ENCODE results near the gene FBLN7.
"Not testable (repeated sequence)": the region's sequence is repeated elsewhere in the genome, so short reads cannot be mapped to it uniquely, and the experiment has no call there.

FBLN7 gene

DNA sequence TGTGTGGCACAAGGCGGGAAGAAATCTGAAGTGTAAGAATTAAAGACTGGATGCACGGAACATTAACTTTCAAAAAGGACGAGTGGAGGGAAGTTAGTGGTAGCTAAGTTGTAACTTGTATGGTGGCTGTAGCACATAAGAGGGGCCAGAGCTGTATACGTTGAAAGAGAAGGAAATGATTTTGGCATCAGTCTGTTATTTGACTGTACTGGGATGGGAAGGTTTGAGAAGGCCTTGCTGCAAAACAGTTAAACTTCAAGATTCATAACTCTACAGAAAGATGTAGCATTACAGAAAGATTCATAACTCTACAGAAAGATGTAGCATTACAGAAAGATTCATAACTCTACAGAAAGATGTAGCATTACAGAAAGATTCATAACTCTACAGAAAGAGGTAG is 24.8 kb upstream of the FBLN7 start:
- H3K27ac ChIP-seq (ENCODE audit: low read depth, low read length); H3K4me1 ChIP-seq (ENCODE audit: control insufficient read depth in 5 of 5, insufficient read depth in 5 of 5, low read length in 5 of 5); H3K27me3 ChIP-seq (ENCODE audit: control insufficient read depth in 5 of 5, insufficient read depth in 4 of 5, low read length in 5 of 5); H3K9ac ChIP-seq (ENCODE audit: low read length in 5 of 5); H3K9me3 ChIP-seq (ENCODE audit: control insufficient read depth in 5 of 5, low read length in 5 of 5); H3K4me3 ChIP-seq (ENCODE audit: low read depth in 1 of 5, low read length in 5 of 5): not testable (repeated sequence)
- peaks cover 13 to 36% (median 23%) of the 10 kb centered on the region in 5 donors for H3K36me3 ChIP-seq (ENCODE audit: control insufficient read depth in 5 of 5, insufficient read depth in 5 of 5, low read length in 5 of 5)

DNA sequence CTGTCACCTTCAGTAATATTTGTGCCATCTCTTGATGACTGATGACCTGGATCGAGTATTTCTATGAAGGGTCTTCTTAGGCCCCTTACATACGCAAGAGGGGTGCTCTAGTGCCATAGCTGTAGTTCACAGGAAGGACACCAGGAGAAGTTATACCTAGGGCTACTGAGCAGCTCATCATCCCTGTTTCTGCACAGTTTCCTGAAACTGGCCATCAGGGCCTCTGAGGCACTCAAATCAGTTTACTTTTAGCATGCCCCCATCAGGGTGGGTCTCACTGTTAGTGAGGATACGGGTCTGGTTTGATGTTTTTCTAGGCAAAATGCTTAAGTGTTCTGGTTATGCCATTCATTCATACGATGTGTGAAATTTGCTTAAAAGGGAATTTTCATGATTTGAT is 20.0 kb upstream of the FBLN7 start:
- Histone ChIP-seq H3K27ac (ENCODE audit: low read depth, low read length) (no peak overlapping the region), H3K4me1 (ENCODE audit: control insufficient read depth in 5 of 5, insufficient read depth in 5 of 5, low read length in 5 of 5) (peaks cover 0 to 7% (median 0%) of the 10 kb centered on the region in 5 donors), H3K9ac (ENCODE audit: low read length in 5 of 5) (peak overlapping the region in 1 of 5 donors; percentile 0), H3K36me3 (ENCODE audit: control insufficient read depth in 5 of 5, insufficient read depth in 5 of 5, low read length in 5 of 5) (peaks cover 6 to 23% (median 10%) of the 10 kb centered on the region in 5 donors), H3K4me3 (ENCODE audit: low read depth in 1 of 5, low read length in 5 of 5) (no peak overlapping the region), H3K9me3 (ENCODE audit: control insufficient read depth in 5 of 5, low read length in 5 of 5) (no peaks in the 10 kb centered on the region), H3K27me3 (ENCODE audit: control insufficient read depth in 5 of 5, insufficient read depth in 4 of 5, low read length in 5 of 5) (no peaks in the 10 kb centered on the region)

DNA sequence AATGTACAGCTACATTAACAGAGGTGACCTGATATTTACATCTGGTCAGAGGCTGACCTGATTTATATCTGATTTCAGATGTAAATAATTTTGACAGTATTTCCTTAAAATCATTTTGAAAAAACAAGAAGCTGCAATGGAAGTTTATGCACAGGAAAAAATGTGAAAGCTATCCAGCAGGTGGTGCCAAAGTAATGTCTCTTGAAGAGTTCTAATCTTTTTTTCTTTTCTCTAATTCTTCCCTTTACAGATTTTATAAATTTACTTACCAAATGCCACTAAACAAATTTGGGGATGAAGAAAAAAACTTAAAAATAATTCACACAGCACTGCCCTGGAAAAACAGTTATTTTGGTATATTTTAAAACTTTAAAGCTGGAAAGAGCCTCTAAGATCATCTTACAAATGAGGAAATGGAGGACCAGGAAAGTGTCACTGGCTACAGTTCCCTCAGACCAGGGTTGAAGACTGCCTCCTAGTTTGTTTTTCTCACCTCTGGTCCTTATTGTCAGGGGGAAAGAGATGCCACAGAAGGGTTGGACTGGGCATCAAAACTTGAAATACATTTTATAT is 16.4 kb upstream of the FBLN7 start:
- no peak overlapping the region for H3K4me3 ChIP-seq (ENCODE audit: low read depth in 1 of 5, low read length in 5 of 5)
- H3K27ac ChIP-seq (ENCODE audit: low read depth, low read length) = no peak overlapping the region
- no peaks in the 10 kb centered on the region for H3K9me3 ChIP-seq (ENCODE audit: control insufficient read depth in 5 of 5, low read length in 5 of 5)
- H3K27me3 ChIP-seq (ENCODE audit: control insufficient read depth in 5 of 5, insufficient read depth in 4 of 5, low read length in 5 of 5) = no peaks in the 10 kb centered on the region
- H3K9ac ChIP-seq (ENCODE audit: low read length in 5 of 5) = no peak overlapping the region
- H3K4me1 ChIP-seq (ENCODE audit: control insufficient read depth in 5 of 5, insufficient read depth in 5 of 5, low read length in 5 of 5) = peaks cover 0 to 7% (median 0%) of the 10 kb centered on the region in 5 donors
- peaks cover 0 to 16% (median 7%) of the 10 kb centered on the region in 5 donors for H3K36me3 ChIP-seq (ENCODE audit: control insufficient read depth in 5 of 5, insufficient read depth in 5 of 5, low read length in 5 of 5)

DNA sequence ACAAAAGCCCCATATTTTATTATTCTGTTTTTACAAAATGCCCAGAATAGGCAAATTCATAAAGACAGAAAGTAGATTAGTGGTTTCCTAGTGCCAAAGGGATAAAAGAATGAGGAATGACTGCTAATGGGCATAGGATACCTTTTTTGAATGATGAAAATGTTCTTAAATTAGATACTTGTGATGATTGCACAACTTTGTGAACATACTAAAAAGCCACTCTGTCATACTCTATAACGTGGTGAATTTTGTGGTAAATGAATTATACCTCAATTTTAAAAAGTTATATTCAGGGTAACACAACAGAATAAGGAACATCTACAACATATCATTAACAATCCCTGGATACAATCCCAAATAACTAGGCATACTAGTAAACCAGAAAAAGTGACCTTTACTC is 9.1 kb upstream of the FBLN7 start:
- H3K27me3 ChIP-seq (ENCODE audit: control insufficient read depth in 5 of 5, insufficient read depth in 4 of 5, low read length in 5 of 5) = no peaks in the 10 kb centered on the region
- H3K9me3 ChIP-seq (ENCODE audit: control insufficient read depth in 5 of 5, low read length in 5 of 5) = peaks cover 0 to 3% (median 0%) of the 10 kb centered on the region in 5 donors
- H3K4me1 ChIP-seq (ENCODE audit: control insufficient read depth in 5 of 5, insufficient read depth in 5 of 5, low read length in 5 of 5) = no peaks in the 10 kb centered on the region
- no peak overlapping the region for H3K27ac ChIP-seq (ENCODE audit: low read depth, low read length)
- H3K36me3 ChIP-seq (ENCODE audit: control insufficient read depth in 5 of 5, insufficient read depth in 5 of 5, low read length in 5 of 5) = no peaks in the 10 kb centered on the region
- no peak overlapping the region for H3K4me3 ChIP-seq (ENCODE audit: low read depth in 1 of 5, low read length in 5 of 5)
- no peak overlapping the region for H3K9ac ChIP-seq (ENCODE audit: low read length in 5 of 5)

DNA sequence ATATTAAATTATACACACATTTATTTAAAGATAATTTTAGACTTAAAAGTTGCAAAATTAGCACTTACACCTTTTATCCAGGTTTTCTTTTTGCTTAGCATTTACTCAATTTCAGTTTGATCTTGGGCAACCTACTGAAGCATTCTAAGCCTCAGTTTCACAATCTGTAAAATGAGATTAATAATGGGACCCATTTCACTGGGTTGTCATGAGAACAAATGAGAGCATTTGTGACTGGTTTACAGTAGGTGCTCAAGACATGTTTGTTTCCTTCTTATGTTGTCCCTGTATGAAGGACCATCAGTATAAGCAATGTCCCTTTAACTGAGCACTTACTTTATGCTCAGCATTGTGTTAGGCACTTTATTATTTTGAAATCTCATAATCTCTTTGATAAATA is 4.8 kb upstream of the FBLN7 start:
- H3K9me3 ChIP-seq (ENCODE audit: control insufficient read depth in 5 of 5, low read length in 5 of 5) = peaks cover 0 to 7% (median 3%) of the 10 kb centered on the region in 5 donors
- H3K36me3 ChIP-seq (ENCODE audit: control insufficient read depth in 5 of 5, insufficient read depth in 5 of 5, low read length in 5 of 5) = no peaks in the 10 kb centered on the region
- no peak overlapping the region for H3K9ac ChIP-seq (ENCODE audit: low read length in 5 of 5)
- H3K4me1 ChIP-seq (ENCODE audit: control insufficient read depth in 5 of 5, insufficient read depth in 5 of 5, low read length in 5 of 5) = peaks cover 4 to 9% (median 6%) of the 10 kb centered on the region in 5 donors
- peaks cover 0 to 8% (median 3%) of the 10 kb centered on the region in 5 donors for H3K27me3 ChIP-seq (ENCODE audit: control insufficient read depth in 5 of 5, insufficient read depth in 4 of 5, low read length in 5 of 5)
- no peak overlapping the region for H3K4me3 ChIP-seq (ENCODE audit: low read depth in 1 of 5, low read length in 5 of 5)
- H3K27ac ChIP-seq (ENCODE audit: low read depth, low read length) = no peak overlapping the region

DNA sequence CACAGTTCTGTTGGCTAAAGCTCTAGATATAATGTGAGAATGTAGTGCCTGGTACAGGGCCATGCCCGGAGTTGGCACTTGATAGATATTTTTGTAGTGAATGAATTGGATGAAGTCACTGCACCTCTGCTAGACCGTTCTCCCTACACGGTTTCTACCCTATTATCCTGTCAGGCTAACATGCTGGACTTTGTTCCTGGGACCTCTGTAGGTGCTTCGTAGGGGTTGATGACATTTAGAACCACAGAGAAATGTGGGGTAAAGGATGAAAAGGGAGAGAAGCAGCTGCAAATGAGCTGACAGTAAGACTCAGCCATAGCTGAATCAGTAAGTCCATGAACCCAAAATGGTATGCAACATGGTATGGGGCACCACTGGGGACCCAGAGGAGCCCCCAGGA is 4.1 kb upstream of the FBLN7 start:
- Histone ChIP-seq H3K36me3 (ENCODE audit: control insufficient read depth in 5 of 5, insufficient read depth in 5 of 5, low read length in 5 of 5) (no peaks in the 10 kb centered on the region), H3K9ac (ENCODE audit: low read length in 5 of 5) (no peak overlapping the region), H3K9me3 (ENCODE audit: control insufficient read depth in 5 of 5, low read length in 5 of 5) (peaks cover 0 to 7% (median 3%) of the 10 kb centered on the region in 5 donors), H3K27me3 (ENCODE audit: control insufficient read depth in 5 of 5, insufficient read depth in 4 of 5, low read length in 5 of 5) (peaks cover 0 to 8% (median 3%) of the 10 kb centered on the region in 5 donors), H3K4me1 (ENCODE audit: control insufficient read depth in 5 of 5, insufficient read depth in 5 of 5, low read length in 5 of 5) (peaks cover 4 to 9% (median 6%) of the 10 kb centered on the region in 5 donors), H3K4me3 (ENCODE audit: low read depth in 1 of 5, low read length in 5 of 5) (no peak overlapping the region), H3K27ac (ENCODE audit: low read depth, low read length) (no peak overlapping the region)

DNA sequence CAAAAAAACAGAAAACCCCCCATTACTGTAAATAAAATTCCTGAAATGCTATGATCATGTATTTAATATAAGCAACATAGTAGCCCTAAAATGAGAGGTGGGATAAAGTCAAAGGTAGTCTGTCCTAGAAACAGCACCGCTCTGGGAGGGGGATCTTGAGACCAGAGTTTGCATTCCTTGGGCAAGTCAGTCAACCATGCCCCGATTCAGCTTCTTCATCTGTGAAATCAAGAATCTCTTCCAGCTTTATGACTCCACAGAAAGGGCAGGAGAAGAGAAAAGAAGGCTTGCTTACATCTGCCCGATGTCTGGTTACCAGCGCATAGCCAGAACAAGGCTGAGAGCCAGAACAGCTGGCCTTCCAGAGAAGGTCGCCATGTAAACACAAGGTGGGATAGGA is 2.1 kb upstream of the FBLN7 start:
- Histone ChIP-seq H3K9me3 (ENCODE audit: control insufficient read depth in 5 of 5, low read length in 5 of 5) (peaks cover 0 to 7% (median 3%) of the 10 kb centered on the region in 5 donors), H3K27ac (ENCODE audit: low read depth, low read length) (no peak overlapping the region), H3K4me3 (ENCODE audit: low read depth in 1 of 5, low read length in 5 of 5) (no peak overlapping the region), H3K27me3 (ENCODE audit: control insufficient read depth in 5 of 5, insufficient read depth in 4 of 5, low read length in 5 of 5) (peaks cover 0 to 8% (median 3%) of the 10 kb centered on the region in 5 donors), H3K36me3 (ENCODE audit: control insufficient read depth in 5 of 5, insufficient read depth in 5 of 5, low read length in 5 of 5) (no peaks in the 10 kb centered on the region), H3K4me1 (ENCODE audit: control insufficient read depth in 5 of 5, insufficient read depth in 5 of 5, low read length in 5 of 5) (peaks cover 4 to 15% (median 9%) of the 10 kb centered on the region in 5 donors), H3K9ac (ENCODE audit: low read length in 5 of 5) (no peak overlapping the region)

DNA sequence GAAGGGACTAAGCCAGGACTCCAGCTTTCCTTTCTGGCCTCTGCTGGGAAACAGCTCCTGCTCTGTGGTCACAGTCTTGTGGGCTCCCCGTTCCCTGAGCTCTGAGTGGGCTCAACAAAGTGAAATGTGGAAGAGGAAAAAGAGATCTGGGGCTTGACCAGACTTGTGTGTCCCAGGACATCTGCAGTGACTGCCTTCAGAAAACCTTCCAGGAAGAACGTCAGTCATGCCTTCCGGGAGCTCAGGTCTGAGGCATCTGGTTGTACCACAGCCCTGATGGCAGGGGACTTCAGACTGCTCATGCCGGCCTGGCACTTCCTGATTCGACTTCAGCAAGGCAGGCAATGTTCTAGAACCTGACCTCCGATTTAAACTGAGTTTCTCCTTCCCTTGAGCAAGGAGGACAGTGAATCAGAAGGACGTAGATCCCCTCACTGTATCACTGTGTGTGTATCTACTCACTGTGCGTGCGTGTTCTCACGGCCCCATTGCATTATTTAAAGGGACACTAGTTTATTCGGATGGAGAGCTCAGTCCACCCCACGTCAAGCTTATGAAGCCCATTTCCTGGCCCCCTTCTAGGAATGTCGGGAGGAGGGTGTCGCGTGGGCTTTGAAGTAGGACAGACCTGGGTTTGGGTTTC is 548 bp upstream of the FBLN7 start:
- Histone ChIP-seq H3K9me3 (ENCODE audit: control insufficient read depth in 5 of 5, low read length in 5 of 5) (peaks cover 0 to 7% (median 3%) of the 10 kb centered on the region in 5 donors), H3K4me1 (ENCODE audit: control insufficient read depth in 5 of 5, insufficient read depth in 5 of 5, low read length in 5 of 5) (peaks cover 4 to 15% (median 9%) of the 10 kb centered on the region in 5 donors), H3K27me3 (ENCODE audit: control insufficient read depth in 5 of 5, insufficient read depth in 4 of 5, low read length in 5 of 5) (peaks cover 0 to 8% (median 3%) of the 10 kb centered on the region in 5 donors), H3K27ac (ENCODE audit: low read depth, low read length) (no peak overlapping the region), H3K9ac (ENCODE audit: low read length in 5 of 5) (peak overlapping the region in 3 of 5 donors; percentile 11 to 54 (median 51)), H3K36me3 (ENCODE audit: control insufficient read depth in 5 of 5, insufficient read depth in 5 of 5, low read length in 5 of 5) (no peaks in the 10 kb centered on the region), H3K4me3 (ENCODE audit: low read depth in 1 of 5, low read length in 5 of 5) (peak overlapping the region; percentile 57 to 73 (median 67))

DNA sequence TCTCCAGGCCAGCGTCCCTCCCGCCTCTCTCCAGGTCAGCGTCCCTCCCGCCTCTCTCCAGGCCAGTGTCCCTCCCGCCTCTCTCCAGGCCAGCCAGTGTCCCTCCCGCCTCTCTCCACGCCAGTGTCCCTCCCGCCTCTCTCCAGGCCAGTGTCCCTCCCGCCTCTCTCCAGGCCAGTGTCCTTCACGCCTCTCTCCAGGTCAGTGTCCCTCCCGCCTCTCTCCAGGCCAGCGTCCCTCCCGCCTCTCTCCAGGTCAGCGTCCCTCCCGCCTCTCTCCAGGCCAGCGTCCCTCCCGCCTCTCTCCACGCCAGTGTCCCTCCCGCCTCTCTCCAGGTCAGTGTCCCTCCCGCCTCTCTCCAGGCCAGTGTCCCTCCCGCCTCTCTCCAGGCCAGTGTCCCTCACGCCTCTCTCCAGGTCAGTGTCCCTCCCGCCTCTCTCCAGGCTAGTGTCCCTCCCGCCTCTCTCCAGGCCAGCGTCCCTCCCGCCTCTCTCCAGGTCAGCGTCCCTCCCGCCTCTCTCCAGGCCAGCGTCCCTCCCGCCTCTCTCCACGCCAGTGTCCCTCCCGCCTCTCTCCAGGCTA is 939 bp downstream of the FBLN7 start:
- not testable (repeated sequence) for H3K36me3 ChIP-seq (ENCODE audit: control insufficient read depth in 5 of 5, insufficient read depth in 5 of 5, low read length in 5 of 5); H3K27ac ChIP-seq (ENCODE audit: low read depth, low read length); H3K27me3 ChIP-seq (ENCODE audit: control insufficient read depth in 5 of 5, insufficient read depth in 4 of 5, low read length in 5 of 5); H3K9me3 ChIP-seq (ENCODE audit: control insufficient read depth in 5 of 5, low read length in 5 of 5); H3K9ac ChIP-seq (ENCODE audit: low read length in 5 of 5)
- Histone ChIP-seq H3K4me1 (ENCODE audit: control insufficient read depth in 5 of 5, insufficient read depth in 5 of 5, low read length in 5 of 5) (peaks cover 4 to 15% (median 9%) of the 10 kb centered on the region in 5 donors), H3K4me3 (ENCODE audit: low read depth in 1 of 5, low read length in 5 of 5) (peak overlapping the region; percentile 50 to 71 (median 65))

DNA sequence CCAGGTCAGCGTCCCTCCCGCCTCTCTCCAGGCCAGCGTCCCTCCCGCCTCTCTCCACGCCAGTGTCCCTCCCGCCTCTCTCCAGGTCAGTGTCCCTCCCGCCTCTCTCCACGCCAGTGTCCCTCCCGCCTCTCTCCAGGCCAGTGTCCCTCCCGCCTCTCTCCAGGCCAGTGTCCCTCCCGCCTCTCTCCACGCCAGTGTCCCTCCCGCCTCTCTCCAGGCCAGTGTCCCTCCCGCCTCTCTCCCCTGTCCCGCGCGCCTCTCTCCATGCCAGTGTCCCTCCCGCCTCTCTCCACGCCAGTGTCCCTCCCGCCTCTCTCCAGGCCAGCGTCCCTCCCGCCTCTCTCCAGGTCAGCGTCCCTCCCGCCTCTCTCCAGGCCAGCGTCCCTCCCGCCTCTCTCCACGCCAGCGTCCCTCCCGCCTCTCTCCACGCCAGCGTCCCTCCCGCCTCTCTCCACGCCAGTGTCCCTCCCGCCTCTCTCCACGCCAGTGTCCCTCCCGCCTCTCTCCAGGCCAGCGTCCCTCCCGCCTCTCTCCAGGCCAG is 1.5 kb downstream of the FBLN7 start:
- not testable (repeated sequence) for H3K27ac ChIP-seq (ENCODE audit: low read depth, low read length); H3K9ac ChIP-seq (ENCODE audit: low read length in 5 of 5); H3K27me3 ChIP-seq (ENCODE audit: control insufficient read depth in 5 of 5, insufficient read depth in 4 of 5, low read length in 5 of 5); H3K9me3 ChIP-seq (ENCODE audit: control insufficient read depth in 5 of 5, low read length in 5 of 5); H3K36me3 ChIP-seq (ENCODE audit: control insufficient read depth in 5 of 5, insufficient read depth in 5 of 5, low read length in 5 of 5)
- Histone ChIP-seq H3K4me3 (ENCODE audit: low read depth in 1 of 5, low read length in 5 of 5) (peak overlapping the region in 3 of 5 donors; percentile 48 to 55 (median 53)), H3K4me1 (ENCODE audit: control insufficient read depth in 5 of 5, insufficient read depth in 5 of 5, low read length in 5 of 5) (peaks cover 4 to 15% (median 9%) of the 10 kb centered on the region in 5 donors)
